HepG2 (cell line): Measurements from ENCODE around the gene PEAR1. TPM values are rescaled to one million over a fixed set of nuclear protein-coding genes. Genes with fewer than 3 reads are reported as not detected.

Experiments used
- DZIP1 ChIP-seq: sonication (generic); formaldehyde crosslinking; IDR thresholded peaks from 2 replicates; pipeline ENCODE4 v1.5.0; 2020; ENCODE audit warnings: mild to moderate bottlenecking, missing genetic modification reagents
- FLYWCH1 ChIP-seq: sonication (generic); formaldehyde crosslinking; IDR thresholded peaks from 2 replicates; pipeline ENCODE4 v1.8.1; 2023; ENCODE audit warnings: mild to moderate bottlenecking, missing genetic modification reagents
- HDAC6 ChIP-seq: fragments of 200-600 bp; sonication (generic); IDR thresholded peaks from 2 replicates; pipeline ENCODE4 v1.7.0; 2017; ENCODE audit warnings: mild to moderate bottlenecking, antibody characterized with exemption, low read length, low read depth
- NR2F6 ChIP-seq, 2 experiments: IDR thresholded peaks; 2 replicates each; pipeline ENCODE4 v1.6.1; 2016; ENCODE audit warnings: antibody characterized with exemption in 1 of 2, mild to moderate bottlenecking in 1 of 2
- RNF219 ChIP-seq: sonication (generic); formaldehyde crosslinking; IDR thresholded peaks from 2 replicates; pipeline ENCODE4 v1.5.0; 2020; ENCODE audit warnings: mild to moderate bottlenecking, missing genetic modification reagents
- ZBTB7B ChIP-seq: sonication (generic); formaldehyde crosslinking; IDR thresholded peaks from 2 replicates; pipeline ENCODE4 v1.4.0; 2020; ENCODE audit warnings: missing genetic modification reagents
- ZNF546 ChIP-seq: sonication (generic); formaldehyde crosslinking; conservative IDR thresholded peaks from 2 replicates; pipeline ENCODE4 v1.8.1; 2023; ENCODE audit warnings: mild to moderate bottlenecking, missing genetic modification reagents
- ZNF639 ChIP-seq: conservative IDR thresholded peaks from 2 replicates; pipeline ENCODE4 v1.6.1; 2018; ENCODE audit warnings: missing genetic modification reagents
- ZNF687 ChIP-seq: sonication (generic); formaldehyde crosslinking; IDR thresholded peaks from 2 replicates; pipeline ENCODE4 v1.5.1; 2020; ENCODE audit warnings: mild to moderate bottlenecking, missing genetic modification reagents, moderate library complexity
- ZNF775 ChIP-seq: sonication (generic); formaldehyde crosslinking; IDR thresholded peaks from 2 replicates; pipeline ENCODE4 v1.4.0; 2020; ENCODE audit warnings: missing genetic modification reagents, mild to moderate bottlenecking, moderate library complexity, borderline replicate concordance
- ZNF83 ChIP-seq: sonication (generic); formaldehyde crosslinking; IDR thresholded peaks from 2 replicates; pipeline ENCODE4 v1.4.0; 2020; ENCODE audit warnings: missing genetic modification reagents, mild to moderate bottlenecking, borderline replicate concordance
- polyA plus RNA-seq, 8 experiments: library from polyadenylated mRNA; depleted of rRNA in 3 of 8; stranded (reverse) in 7 of 8; unstranded in 1 of 8; fragments of >200 nt; fragmentation: Illumina TruSeq in 4 of 8; extraction: Trizol in 4 of 8; gene quantifications; 2 replicates each; pipeline versions ENCODE4 v1.2.1 to v1.2.3, GENCODE V29; 2011 to 2016; ENCODE audit warnings: low read depth in 4 of 8, missing spikeins in 1 of 8, mixed read lengths in 1 of 8; ENCODE audit not compliant: insufficient read depth in 1 of 8
- total RNA-seq, 5 experiments: library from RNA; depleted of rRNA; stranded (reverse); fragments of >200 nt; fragmentation: Illumina TruSeq; extraction: Trizol; gene quantifications; 2 replicates each; pipeline ENCODE4 v1.2.3, GENCODE V29; 2016; ENCODE audit warnings: low read depth in 1 of 5

PEAR1 gene
- total and polyA plus RNA-seq, 2 of the 13 experiments (the other 11 are each of a cell fraction or from before 2014, with no cell fraction given): 0.27 to 0.41 TPM

- TF ChIP-seq DZIP1 (CRISPR knock-in tag) (0 out of 2 replicates have a peak, but pooled peaks have one; percentile 41), ZNF83 (CRISPR knock-in tag) (no peak), ZNF687 (peak; percentile 38), NR2F6 (IDR thresholded peaks at IDR 0.05) (no peak), NR2F6 (CRISPR knock-in tag; IDR thresholded peaks at IDR 0.05) (no peak), ZBTB7B (CRISPR knock-in tag) (0 out of 2 replicates have a peak, but pooled peaks have one; percentile 34), ZNF639 (CRISPR knock-in tag) (no peak), RNF219 (CRISPR knock-in tag) (no peak), ZNF775 (CRISPR knock-in tag) (no peak), ZNF546 (no peak), HDAC6 (no peak), FLYWCH1 (CRISPR knock-in tag) (no peak)
These were observed 33.3 kb upstream of the PEAR1 start (continued) for GRCh38 chr1:156860113-156860627.
